Measurements from ENCODE around the gene CD55.

CD55 gene

GRCh38 chr1:207343675-207344074 is 22.2 kb downstream of the CD55 start:
- no peak overlapping the region for H3K9ac ChIP-seq (ENCODE audit: low read length in 2 of 2)
- H3K27me3 ChIP-seq (ENCODE audit: control insufficient read depth in 1 of 2, insufficient read depth in 2 of 2, low read length in 2 of 2) = no peaks in the 10 kb centered on the region
- no peak overlapping the region for H3K4me3 ChIP-seq (ENCODE audit: low read length in 2 of 2)
- H3K9me3 ChIP-seq (ENCODE audit: control insufficient read depth in 2 of 2, low read length in 2 of 2) = no peaks in the 10 kb centered on the region
- no peaks in the 10 kb centered on the region for H3K4me1 ChIP-seq (ENCODE audit: control insufficient read depth, insufficient read depth, low read length)
- H3K27ac ChIP-seq (ENCODE audit: low read length) = no peak overlapping the region
- H3K36me3 ChIP-seq (ENCODE audit: control insufficient read depth in 2 of 2, insufficient read depth in 2 of 2, low read length in 2 of 2) = peaks cover 10 to 12% of the 10 kb centered on the region in 2 donors

- H3K9ac ChIP-seq (ENCODE audit: low read length in 2 of 2) = no peak overlapping the region
Observed at GRCh38 chr1:207344221-207344620, 22.7 kb downstream of the CD55 start.

GRCh38 chr1:207345644-207346477 is 24.4 kb downstream of the CD55 start:
- no peak overlapping the region for H3K4me3 ChIP-seq (ENCODE audit: low read length in 2 of 2)
- no peak overlapping the region for H3K27ac ChIP-seq (ENCODE audit: low read length)
- no peaks in the 10 kb centered on the region for H3K9me3 ChIP-seq (ENCODE audit: control insufficient read depth in 2 of 2, low read length in 2 of 2)
- H3K4me1 ChIP-seq (ENCODE audit: control insufficient read depth, insufficient read depth, low read length) = no peaks in the 10 kb centered on the region
- H3K9ac ChIP-seq (ENCODE audit: low read length in 2 of 2) = no peak overlapping the region
- H3K27me3 ChIP-seq (ENCODE audit: control insufficient read depth in 1 of 2, insufficient read depth in 2 of 2, low read length in 2 of 2) = no peaks in the 10 kb centered on the region
- peaks cover 8 to 12% of the 10 kb centered on the region in 2 donors for H3K36me3 ChIP-seq (ENCODE audit: control insufficient read depth in 2 of 2, insufficient read depth in 2 of 2, low read length in 2 of 2)

More at GRCh38 chr1:207344221-207344620, 22.7 kb downstream of the CD55 start:
- Histone ChIP-seq H3K9me3 (ENCODE audit: control insufficient read depth in 2 of 2, low read length in 2 of 2) (no peaks in the 10 kb centered on the region), H3K27ac (ENCODE audit: low read length) (no peak overlapping the region), H3K36me3 (ENCODE audit: control insufficient read depth in 2 of 2, insufficient read depth in 2 of 2, low read length in 2 of 2) (peaks cover 10 to 12% of the 10 kb centered on the region in 2 donors), H3K27me3 (ENCODE audit: control insufficient read depth in 1 of 2, insufficient read depth in 2 of 2, low read length in 2 of 2) (no peaks in the 10 kb centered on the region), H3K4me3 (ENCODE audit: low read length in 2 of 2) (no peak overlapping the region), H3K4me1 (ENCODE audit: control insufficient read depth, insufficient read depth, low read length) (no peaks in the 10 kb centered on the region)

- Histone ChIP-seq H3K27me3 (ENCODE audit: control insufficient read depth in 1 of 2, insufficient read depth in 2 of 2, low read length in 2 of 2) (no peaks in the 10 kb centered on the region), H3K4me1 (ENCODE audit: control insufficient read depth, insufficient read depth, low read length) (no peaks in the 10 kb centered on the region), H3K36me3 (ENCODE audit: control insufficient read depth in 2 of 2, insufficient read depth in 2 of 2, low read length in 2 of 2) (peaks cover 8 to 12% of the 10 kb centered on the region in 2 donors), H3K9ac (ENCODE audit: low read length in 2 of 2) (no peak overlapping the region), H3K9me3 (ENCODE audit: control insufficient read depth in 2 of 2, low read length in 2 of 2) (no peaks in the 10 kb centered on the region), H3K4me3 (ENCODE audit: low read length in 2 of 2) (no peak overlapping the region), H3K27ac (ENCODE audit: low read length) (no peak overlapping the region)
Observed at GRCh38 chr1:207346513-207346912, 25.0 kb downstream of the CD55 start.

GRCh38 chr1:207349979-207350378 is 28.5 kb downstream of the CD55 start:
- Histone ChIP-seq H3K27ac (ENCODE audit: low read length) (no peak overlapping the region), H3K27me3 (ENCODE audit: control insufficient read depth in 1 of 2, insufficient read depth in 2 of 2, low read length in 2 of 2) (no peaks in the 10 kb centered on the region), H3K36me3 (ENCODE audit: control insufficient read depth in 2 of 2, insufficient read depth in 2 of 2, low read length in 2 of 2) (peaks cover 8 to 9% of the 10 kb centered on the region in 2 donors), H3K4me1 (ENCODE audit: control insufficient read depth, insufficient read depth, low read length) (no peaks in the 10 kb centered on the region), H3K9me3 (ENCODE audit: control insufficient read depth in 2 of 2, low read length in 2 of 2) (no peaks in the 10 kb centered on the region), H3K4me3 (ENCODE audit: low read length in 2 of 2) (no peak overlapping the region), H3K9ac (ENCODE audit: low read length in 2 of 2) (no peak overlapping the region)

- Histone ChIP-seq H3K4me3 (ENCODE audit: low read length in 2 of 2) (no peak overlapping the region), H3K36me3 (ENCODE audit: control insufficient read depth in 2 of 2, insufficient read depth in 2 of 2, low read length in 2 of 2) (peaks cover under 1 to 7% of the 10 kb centered on the region in 2 donors), H3K27me3 (ENCODE audit: control insufficient read depth in 1 of 2, insufficient read depth in 2 of 2, low read length in 2 of 2) (no peaks in the 10 kb centered on the region), H3K27ac (ENCODE audit: low read length) (no peak overlapping the region), H3K9me3 (ENCODE audit: control insufficient read depth in 2 of 2, low read length in 2 of 2) (no peaks in the 10 kb centered on the region), H3K9ac (ENCODE audit: low read length in 2 of 2) (no peak overlapping the region), H3K4me1 (ENCODE audit: control insufficient read depth, insufficient read depth, low read length) (no peaks in the 10 kb centered on the region)
Observed at GRCh38 chr1:207352554-207352953, 31.1 kb downstream of the CD55 start.

GRCh38 chr1:207355060-207355459 is 33.6 kb downstream of the CD55 start:
- Histone ChIP-seq H3K9ac (ENCODE audit: low read length in 2 of 2) (no peak overlapping the region), H3K27ac (ENCODE audit: low read length) (no peak overlapping the region), H3K36me3 (ENCODE audit: control insufficient read depth in 2 of 2, insufficient read depth in 2 of 2, low read length in 2 of 2) (no peaks in the 10 kb centered on the region)

GRCh38 chr1:207355513-207356295 is 34.2 kb downstream of the CD55 start:
- H3K27me3 ChIP-seq (ENCODE audit: control insufficient read depth in 1 of 2, insufficient read depth in 2 of 2, low read length in 2 of 2) = no peaks in the 10 kb centered on the region
- no peak overlapping the region for H3K27ac ChIP-seq (ENCODE audit: low read length)
- no peak overlapping the region for H3K4me3 ChIP-seq (ENCODE audit: low read length in 2 of 2)
- no peak overlapping the region for H3K9ac ChIP-seq (ENCODE audit: low read length in 2 of 2)
- H3K36me3 ChIP-seq (ENCODE audit: control insufficient read depth in 2 of 2, insufficient read depth in 2 of 2, low read length in 2 of 2) = no peaks in the 10 kb centered on the region
- no peaks in the 10 kb centered on the region for H3K9me3 ChIP-seq (ENCODE audit: control insufficient read depth in 2 of 2, low read length in 2 of 2)
- no peaks in the 10 kb centered on the region for H3K4me1 ChIP-seq (ENCODE audit: control insufficient read depth, insufficient read depth, low read length)

More at GRCh38 chr1:207355060-207355459, 33.6 kb downstream of the CD55 start:
- Histone ChIP-seq H3K9me3 (ENCODE audit: control insufficient read depth in 2 of 2, low read length in 2 of 2) (no peaks in the 10 kb centered on the region), H3K4me3 (ENCODE audit: low read length in 2 of 2) (no peak overlapping the region), H3K4me1 (ENCODE audit: control insufficient read depth, insufficient read depth, low read length) (no peaks in the 10 kb centered on the region), H3K27me3 (ENCODE audit: control insufficient read depth in 1 of 2, insufficient read depth in 2 of 2, low read length in 2 of 2) (no peaks in the 10 kb centered on the region)

GRCh38 chr1:207361029-207361428 is 39.6 kb downstream of the CD55 start:
- Histone ChIP-seq H3K9ac (ENCODE audit: low read length in 2 of 2) (no peak overlapping the region), H3K4me1 (ENCODE audit: control insufficient read depth, insufficient read depth, low read length) (no peaks in the 10 kb centered on the region), H3K4me3 (ENCODE audit: low read length in 2 of 2) (no peak overlapping the region), H3K36me3 (ENCODE audit: control insufficient read depth in 2 of 2, insufficient read depth in 2 of 2, low read length in 2 of 2) (peaks cover 6 to 8% of the 10 kb centered on the region in 2 donors), H3K27ac (ENCODE audit: low read length) (no peak overlapping the region), H3K27me3 (ENCODE audit: control insufficient read depth in 1 of 2, insufficient read depth in 2 of 2, low read length in 2 of 2) (no peaks in the 10 kb centered on the region), H3K9me3 (ENCODE audit: control insufficient read depth in 2 of 2, low read length in 2 of 2) (no peaks in the 10 kb centered on the region)

GRCh38 chr1:207361889-207362288 is 40.4 kb downstream of the CD55 start:
- H3K9me3 ChIP-seq (ENCODE audit: control insufficient read depth in 2 of 2, low read length in 2 of 2) = no peaks in the 10 kb centered on the region
- H3K27ac ChIP-seq (ENCODE audit: low read length) = no peak overlapping the region
- no peak overlapping the region for H3K4me3 ChIP-seq (ENCODE audit: low read length in 2 of 2)
- H3K4me1 ChIP-seq (ENCODE audit: control insufficient read depth, insufficient read depth, low read length) = no peaks in the 10 kb centered on the region
- no peak overlapping the region for H3K9ac ChIP-seq (ENCODE audit: low read length in 2 of 2)
- no peaks in the 10 kb centered on the region for H3K27me3 ChIP-seq (ENCODE audit: control insufficient read depth in 1 of 2, insufficient read depth in 2 of 2, low read length in 2 of 2)
- H3K36me3 ChIP-seq (ENCODE audit: control insufficient read depth in 2 of 2, insufficient read depth in 2 of 2, low read length in 2 of 2) = peaks cover 8 to 12% of the 10 kb centered on the region in 2 donors

Data from stomach smooth muscle (tissue), 2 donors.